ENCODE data around the gene ALKAL2. TPM values are rescaled to one million over a fixed set of nuclear protein-coding genes. Genes with fewer than 3 reads are reported as not detected.

Gene ALKAL2
- total RNA-seq, 4 donors from 2014 or later = 4.8 TPM; not detected in 3

- Histone ChIP-seq H3K36me3 (peaks cover 0 to 71% (median 0%) of the 10 kb centered on the region in 3 donors), H3K4me1 (no peaks in the 10 kb centered on the region), H3K27ac (no peak overlapping the region), H3K4me3 (no peak overlapping the region), H3K27me3 (no peaks in the 10 kb centered on the region), H3K9me3 (no peaks in the 10 kb centered on the region)
- intact Hi-C loops (cut with DNase I) = no loop called here
- DNase-seq = no peak
- TF ChIP-seq CTCF (IDR thresholded peaks at IDR 0.05) = no peak
- no peak for TF ChIP-seq POLR2A (IDR thresholded peaks at IDR 0.05)
- WGBS, 2 donors = 78 to 93% methylated on average over 7 of the region's 7 CpGs
Observed at GRCh38 chr2:233030-233429, 54.9 kb downstream of the ALKAL2 start.

GRCh38 chr2:231521-232185, 56.2 kb downstream of the ALKAL2 start:
- intact Hi-C loops (cut with DNase I) = no loop called here
- no peak for TF ChIP-seq CTCF (IDR thresholded peaks at IDR 0.05)
- TF ChIP-seq POLR2A (IDR thresholded peaks at IDR 0.05) = no peak
- Histone ChIP-seq H3K27me3 (no peaks in the 10 kb centered on the region), H3K4me3 (no peak overlapping the region), H3K36me3 (peaks cover 0 to 81% (median 4%) of the 10 kb centered on the region in 3 donors), H3K9me3 (no peaks in the 10 kb centered on the region), H3K27ac (no peak overlapping the region), H3K4me1 (no peaks in the 10 kb centered on the region)
- 64 to 68% methylated on average over 7 to 9 of the region's 9 CpGs for WGBS, 2 donors
- no peak for DNase-seq

Other genes starting within 250 kb of the ALKAL2 start
- 10 to 100 TPM; 41.7 to 68.0 (median 53.7) TPM for gene FAM110C, start 241.6 kb downstream of the ALKAL2 start, total RNA-seq
- 10 to 100 TPM; 64.9 to 99.6 (median 81.1) TPM for gene SH3YL1, start 24.1 kb downstream of the ALKAL2 start, total RNA-seq
- gene ACP1, start 23.1 kb downstream of the ALKAL2 start, total RNA-seq = 10 to 100 TPM; 50.3 to 93.1 (median 82.0) TPM